Glutamatergic neuron (in vitro differentiated cells): Measurements from ENCODE around the gene RCAN2. TPM values are rescaled to one million over a fixed set of nuclear protein-coding genes. Genes with fewer than 3 reads are reported as not detected.

Experiments
- DNase-seq: peaks from one replicate; pipeline ENCODE4 v3.0.0; 2022
- H3K27ac Mint-ChIP-seq: one replicate; pipeline ENCODE4 v1.8.0; 2020; ENCODE audit warnings: mild to moderate bottlenecking, mixed read lengths, inconsistent platforms; ENCODE audit not compliant: unreplicated experiment
- H3K27me3 Mint-ChIP-seq: one replicate; pipeline ENCODE4 v1.8.0; 2020; ENCODE audit warnings: mild to moderate bottlenecking, moderate library complexity, mixed read lengths, inconsistent platforms; ENCODE audit not compliant: unreplicated experiment
- H3K36me3 Mint-ChIP-seq: one replicate; pipeline ENCODE4 v1.8.0; 2020; ENCODE audit warnings: mild to moderate bottlenecking, mixed read lengths, inconsistent platforms; ENCODE audit not compliant: unreplicated experiment
- H3K4me1 Mint-ChIP-seq: one replicate; pipeline ENCODE4 v1.8.0; 2020; ENCODE audit warnings: mild to moderate bottlenecking, low read depth, mixed read lengths, inconsistent platforms; ENCODE audit not compliant: unreplicated experiment
- H3K4me3 Mint-ChIP-seq: one replicate; pipeline ENCODE4 v1.8.0; 2020; ENCODE audit warnings: mild to moderate bottlenecking, mixed read lengths, inconsistent platforms; ENCODE audit not compliant: unreplicated experiment
- H3K9me3 Mint-ChIP-seq: one replicate; pipeline ENCODE4 v1.8.0; 2020; ENCODE audit warnings: mild to moderate bottlenecking, moderate library complexity, mixed read lengths, inconsistent platforms; ENCODE audit not compliant: unreplicated experiment
- CTCF ChIP-seq: fragments of 200-600 bp; sonication (generic); IDR thresholded peaks from one replicate; pipeline ENCODE4 v1.5.0; 2021; ENCODE audit not compliant: partially characterized antibody, unreplicated experiment
- total RNA-seq: library from RNA; stranded (reverse); fragmentation: NEBNext Ultra II Directional; extraction: Animal tissue kit (Norgen Biotek cat#: 25700); gene quantifications from one replicate; pipeline ENCODE4 v1.2.1, GENCODE V29; 2021; ENCODE audit not compliant: unreplicated experiment

RCAN2 gene
- total RNA-seq, 1 donor from 2014 or later = 21.6 TPM

GRCh38 chr6:46271728-46272127, 219.5 kb downstream of the RCAN2 start:
- Mint-ChIP-seq H3K36me3 (no peaks in the 10 kb centered on the region), H3K9me3 (no peaks in the 10 kb centered on the region), H3K4me1 (no peaks in the 10 kb centered on the region), H3K4me3 (no peak overlapping the region), H3K27me3 (peaks cover 2% of the 10 kb centered on the region), H3K27ac (no peak overlapping the region)
- no peak for DNase-seq
- TF ChIP-seq CTCF = no peak

GRCh38 chr6:46271107-46271506, 220.1 kb downstream of the RCAN2 start:
- Mint-ChIP-seq H3K27ac (no peak overlapping the region), H3K36me3 (no peaks in the 10 kb centered on the region), H3K27me3 (peaks cover 1% of the 10 kb centered on the region), H3K4me1 (no peaks in the 10 kb centered on the region), H3K9me3 (no peaks in the 10 kb centered on the region), H3K4me3 (no peak overlapping the region)
- TF ChIP-seq CTCF = no peak
- no peak for DNase-seq

GRCh38 chr6:46270336-46270735, 220.9 kb downstream of the RCAN2 start:
- H3K36me3 Mint-ChIP-seq = no peaks in the 10 kb centered on the region
- TF ChIP-seq CTCF = no peak
- no peak overlapping the region for H3K4me3 Mint-ChIP-seq
- no peaks in the 10 kb centered on the region for H3K27me3 Mint-ChIP-seq
- no peak overlapping the region for H3K27ac Mint-ChIP-seq
- DNase-seq = no peak
- H3K4me1 Mint-ChIP-seq = no peaks in the 10 kb centered on the region
- no peaks in the 10 kb centered on the region for H3K9me3 Mint-ChIP-seq

GRCh38 chr6:46269447-46270229, 221.6 kb downstream of the RCAN2 start:
- Mint-ChIP-seq H3K9me3 (no peaks in the 10 kb centered on the region), H3K4me1 (peaks cover 6% of the 10 kb centered on the region), H3K27ac (no peak overlapping the region), H3K36me3 (no peaks in the 10 kb centered on the region), H3K27me3 (peaks cover 1% of the 10 kb centered on the region), H3K4me3 (no peak overlapping the region)
- DNase-seq = no peak
- TF ChIP-seq CTCF = no peak

DNA sequence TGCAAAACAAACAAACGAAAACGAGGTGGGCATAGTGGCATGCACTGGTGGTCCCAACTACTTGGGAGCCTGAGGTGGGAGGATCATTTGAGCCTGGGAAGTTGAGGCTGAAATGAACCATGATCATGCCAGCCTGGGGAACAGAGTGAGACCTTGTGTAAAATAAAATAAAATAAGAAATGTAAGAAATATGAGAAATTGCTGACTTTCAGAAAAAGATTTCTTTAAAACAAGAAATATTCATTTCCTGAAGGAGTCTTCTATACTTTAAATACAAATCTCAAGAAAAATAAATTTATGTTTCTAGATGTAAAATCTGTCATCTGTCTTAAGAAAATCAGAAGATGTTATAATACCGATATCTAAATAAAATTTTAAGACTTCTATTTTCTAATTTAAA, 223.7 kb downstream of the RCAN2 start:
- no peak for TF ChIP-seq CTCF
- no peak overlapping the region for H3K27ac Mint-ChIP-seq
- H3K36me3 Mint-ChIP-seq = no peaks in the 10 kb centered on the region

More for the DNA sequence above, 223.7 kb downstream of the RCAN2 start:
- Mint-ChIP-seq H3K4me1 (peaks cover 6% of the 10 kb centered on the region), H3K27me3 (peaks cover 1% of the 10 kb centered on the region), H3K9me3 (no peaks in the 10 kb centered on the region), H3K4me3 (no peak overlapping the region)
- no peak for DNase-seq
